GM19328 (cell line): ENCODE data around the gene SH3BGRL2.

ENCODE experiments used
- ATAC-seq: cut with Tn5 transposase; IDR thresholded peaks from one replicate; pipeline ENCODE4 v1.9.1; 2021; ENCODE audit warnings: mild to moderate bottlenecking, moderate library complexity; ENCODE audit not compliant: unreplicated experiment

The SH3BGRL2 gene

GRCh38 chr6:79694623-79695343, 63.7 kb downstream of the SH3BGRL2 start:
- no peak for ATAC-seq

- no peak for ATAC-seq
Observed at GRCh38 chr6:79697430-79697829, 66.3 kb downstream of the SH3BGRL2 start.

- no peak for ATAC-seq
Observed at GRCh38 chr6:79699606-79700005, 68.5 kb downstream of the SH3BGRL2 start.

GRCh38 chr6:79702691-79703090, 71.6 kb downstream of the SH3BGRL2 start:
- ATAC-seq = no peak

- ATAC-seq = no peak
Observed at GRCh38 chr6:79704200-79704599, 73.1 kb downstream of the SH3BGRL2 start.

GRCh38 chr6:79705456-79705995, 74.4 kb downstream of the SH3BGRL2 start:
- no peak for ATAC-seq

DNA sequence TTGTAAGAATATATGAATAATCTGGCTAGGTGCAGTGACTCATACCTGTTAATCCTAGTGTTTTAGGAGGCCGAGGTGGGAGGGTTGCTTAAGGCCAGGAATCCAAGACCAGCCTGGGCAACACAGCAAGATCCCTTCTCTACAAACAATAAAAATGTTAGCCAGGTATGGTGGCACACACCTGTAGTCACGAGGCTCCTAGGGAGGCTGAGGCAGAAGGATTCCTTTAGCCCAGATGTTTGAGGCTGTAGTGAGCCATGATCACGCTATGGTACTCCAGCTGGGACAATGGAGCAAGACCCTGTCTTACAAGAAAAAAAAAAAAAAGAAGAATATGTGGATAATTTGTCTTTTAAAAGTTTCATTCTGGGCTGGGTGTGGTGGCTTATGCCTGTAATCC, 75.4 kb downstream of the SH3BGRL2 start:
- no peak for ATAC-seq

GRCh38 chr6:79707621-79708020, 76.5 kb downstream of the SH3BGRL2 start:
- no peak for ATAC-seq

DNA sequence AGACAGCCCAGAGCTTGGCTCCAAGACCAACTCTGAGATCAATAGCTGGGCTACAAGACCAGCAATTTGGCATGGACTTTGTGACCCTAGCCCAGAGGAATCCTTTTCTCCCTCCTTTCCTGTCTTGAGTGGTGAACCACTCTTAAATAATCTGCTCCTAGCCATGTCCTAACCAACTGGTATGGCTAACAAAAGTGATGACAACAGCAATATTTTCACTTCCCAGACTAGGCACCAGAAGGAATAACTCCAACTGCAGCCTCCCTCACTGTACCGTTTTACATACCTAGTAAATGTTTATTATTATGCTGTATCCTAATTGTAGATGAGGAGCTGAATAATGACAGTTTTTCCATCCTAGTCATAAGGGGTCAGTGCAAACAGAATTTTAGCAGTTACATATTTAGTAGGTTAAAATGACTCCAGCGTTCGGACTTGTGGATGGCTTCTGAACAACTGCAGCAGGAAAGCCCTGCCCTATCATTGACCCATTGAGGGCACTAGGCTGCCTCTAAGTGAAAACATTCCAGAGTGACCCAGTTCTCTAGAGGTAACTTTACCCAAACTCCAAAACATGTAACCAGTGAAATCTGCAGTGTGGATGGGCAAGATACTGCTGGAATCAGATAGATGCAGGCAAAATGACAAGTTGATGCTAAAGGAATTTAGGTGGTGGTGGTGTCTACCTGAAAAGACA, 77.1 kb downstream of the SH3BGRL2 start:
- ATAC-seq = no peak

- ATAC-seq = no peak
Observed at GRCh38 chr6:79710127-79710526, 79.0 kb downstream of the SH3BGRL2 start.

- no peak for ATAC-seq
Observed at GRCh38 chr6:79711167-79711566, 80.0 kb downstream of the SH3BGRL2 start.

DNA sequence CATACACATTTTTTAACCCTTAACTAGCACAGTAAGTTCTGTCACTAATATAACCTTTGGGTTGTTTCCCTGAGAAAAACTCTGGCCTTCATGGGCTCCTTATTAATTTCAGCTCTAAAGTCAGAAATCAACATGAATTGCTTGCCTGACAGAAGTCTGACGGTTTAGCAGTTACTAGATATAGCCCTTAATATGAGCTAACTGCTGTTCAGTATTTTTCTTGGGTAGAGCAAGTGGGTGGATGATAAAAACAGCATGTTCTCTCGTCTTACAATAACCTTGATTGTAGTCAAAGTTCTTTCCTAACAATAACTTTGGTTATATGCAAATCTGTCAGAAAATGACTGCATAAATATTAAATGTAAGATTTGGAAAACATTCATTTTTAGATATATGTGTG, 81.0 kb downstream of the SH3BGRL2 start:
- ATAC-seq = no peak

GRCh38 chr6:79712616-79713135, 81.5 kb downstream of the SH3BGRL2 start:
- ATAC-seq = no peak

DNA sequence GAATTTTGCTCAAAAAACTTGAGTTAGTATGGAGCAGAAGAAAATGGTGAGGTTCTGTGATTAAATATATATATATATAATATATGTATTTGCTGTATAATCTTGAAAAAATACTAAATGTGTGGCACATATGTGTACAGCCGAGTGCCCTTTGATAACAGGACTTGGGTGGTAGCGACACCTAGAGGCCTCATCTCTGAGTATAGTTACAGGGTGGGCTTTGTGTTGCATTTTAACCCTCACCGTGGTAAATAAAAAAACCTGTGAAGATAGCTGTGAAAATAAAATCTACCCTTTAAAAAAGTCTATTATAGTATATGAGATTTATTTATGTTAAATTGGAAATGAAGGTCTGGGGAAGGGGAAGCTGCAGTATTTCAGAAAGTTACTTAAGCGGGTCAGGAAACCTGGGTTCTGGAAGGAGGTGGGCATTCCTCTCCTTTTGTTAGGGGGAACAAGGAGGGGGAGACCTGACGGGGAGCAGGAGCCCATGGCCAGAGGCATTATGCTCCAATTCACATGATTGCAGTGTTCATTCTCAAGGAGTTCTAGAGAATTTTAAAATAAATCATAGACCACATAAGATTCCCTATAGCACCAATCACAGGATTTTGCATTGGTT, 82.7 kb downstream of the SH3BGRL2 start:
- ATAC-seq = peak; percentile 53

DNA sequence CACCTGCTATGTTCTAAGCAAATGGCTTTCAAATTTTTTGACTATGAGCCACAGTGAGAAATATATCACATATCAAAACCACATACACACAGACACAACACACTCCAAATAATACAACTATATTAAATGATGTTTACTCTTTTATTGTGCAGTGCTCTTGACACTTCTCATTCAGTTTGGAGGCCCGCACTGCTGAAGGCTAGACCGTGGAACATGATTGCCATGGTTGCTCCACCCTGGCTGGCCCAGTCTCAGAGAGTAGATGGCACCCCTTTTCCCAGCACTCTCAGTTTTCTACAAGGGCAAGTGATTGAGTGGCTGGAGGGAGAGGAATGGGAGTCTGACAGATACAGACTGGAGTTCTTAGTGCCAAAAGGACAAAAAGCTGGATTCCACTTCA, 86.9 kb downstream of the SH3BGRL2 start:
- no peak for ATAC-seq

DNA sequence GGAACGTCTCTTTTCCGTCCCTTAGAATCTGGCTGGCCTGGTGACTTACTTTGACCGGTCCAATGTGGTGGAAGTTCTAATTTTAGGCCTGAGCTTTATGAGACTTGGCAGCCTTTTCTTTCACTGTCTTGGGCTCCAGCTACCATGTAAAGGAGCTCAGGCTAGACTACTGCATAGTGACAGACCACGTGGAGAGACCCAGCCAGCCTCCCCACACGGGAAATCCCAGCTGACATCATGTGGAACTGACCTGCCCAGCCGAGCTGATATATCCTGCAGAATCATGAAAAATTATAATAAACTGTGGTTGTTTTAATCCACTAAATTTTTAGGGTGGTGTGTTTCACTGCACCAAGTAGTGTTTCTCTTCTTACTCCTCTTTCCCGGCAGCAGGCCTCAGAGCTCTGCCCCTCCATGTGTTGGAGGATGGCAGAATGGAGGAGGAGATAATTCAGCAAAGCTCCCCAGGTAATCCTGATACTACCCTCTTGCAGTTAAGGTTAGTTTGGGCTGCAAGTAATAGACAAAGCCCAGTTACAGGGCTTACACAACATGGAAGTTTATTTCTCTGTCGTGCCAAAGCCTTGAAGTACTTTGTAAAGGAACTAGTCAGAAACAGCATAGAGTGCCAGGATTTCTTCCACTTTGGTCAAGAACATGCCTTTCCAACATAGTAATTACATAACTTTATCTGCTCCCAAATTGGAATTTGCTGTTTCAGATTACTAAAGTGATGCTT, 87.5 kb downstream of the SH3BGRL2 start:
- ATAC-seq = no peak

GRCh38 chr6:79719248-79719960, 88.3 kb downstream of the SH3BGRL2 start:
- no peak for ATAC-seq

DNA sequence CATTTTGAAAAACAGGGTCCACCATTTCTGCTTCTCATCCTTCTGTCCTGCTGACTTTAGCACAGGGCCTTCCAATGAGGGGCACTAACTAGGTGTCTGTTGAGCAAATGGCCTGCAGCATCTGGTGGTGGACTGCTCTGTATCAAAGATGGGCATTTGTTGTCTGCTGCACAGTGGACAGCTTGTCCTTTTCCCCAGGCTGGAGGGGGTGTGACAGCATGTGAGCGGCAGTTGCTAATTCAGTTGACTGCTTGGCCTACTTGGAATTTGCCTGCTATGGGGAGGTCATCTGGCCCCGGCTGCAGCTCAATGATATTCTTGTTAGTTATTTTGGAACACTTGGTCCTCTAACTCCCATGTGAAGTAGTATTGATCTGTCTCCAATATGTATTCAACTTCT, 93.7 kb downstream of the SH3BGRL2 start:
- ATAC-seq = no peak

DNA sequence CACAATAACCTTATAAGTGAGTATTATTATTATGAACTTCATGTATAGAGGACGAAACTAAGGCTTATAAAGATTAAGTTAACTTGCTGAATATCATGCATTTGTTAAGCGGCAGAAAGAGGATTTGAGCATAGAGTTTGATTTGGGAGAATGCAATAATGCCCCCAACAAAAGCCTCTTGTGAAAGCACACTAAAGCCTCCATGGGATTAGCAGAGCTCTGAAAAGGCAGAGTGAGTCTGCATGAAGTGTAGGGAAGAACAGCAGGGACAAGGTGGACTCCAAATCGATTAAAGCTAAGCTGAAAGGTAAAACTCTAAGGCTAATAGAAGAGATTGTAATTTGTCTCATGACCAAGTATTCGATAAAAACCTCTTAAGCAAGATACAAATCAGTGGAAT, 100.3 kb downstream of the SH3BGRL2 start:
- ATAC-seq = no peak

GRCh38 chr6:79733388-79733787, 102.3 kb downstream of the SH3BGRL2 start:
- no peak for ATAC-seq
